GM12878 (cell line): ENCODE measurements around the gene VCAN. TPM values are rescaled to one million over a fixed set of nuclear protein-coding genes. Genes with fewer than 3 reads are reported as not detected.

Source experiments
- ATAC-seq: fragments of 200-7000 bp; cut with Tn5 transposase; 3 replicates; pipeline ENCODE4 v1.9.1; 2020; ENCODE audit warnings: mild to moderate bottlenecking, moderate library complexity
- BruUV-seq: library from RNA; stranded (reverse); fragments of 400-500 nt; replicated peaks from 2 replicates; lab custom pipeline; 2021; lab: Mats Ljungman, UMichigan
- CTCF ChIA-PET: fragments of 300-600 bp; sonication (Branson Sonifier 250); formaldehyde crosslinking; extraction: SDS; loops from one replicate; lab custom pipeline; 2021; ENCODE audit warnings: inconsistent platforms; lab: Yijun Ruan, JAX
- POLR2A ChIA-PET: fragments of 350-600 bp; formaldehyde crosslinking; extraction: SDS; loops from one replicate; lab custom pipeline; 2021; ENCODE audit warnings: inconsistent platforms; lab: Charles Lee
- RAD21 ChIA-PET: fragments of 300-600 bp; sonication (Branson Sonifier 250); formaldehyde crosslinking; loops from one replicate; lab custom pipeline; 2023; ENCODE audit warnings: antibody characterized with exemption; ENCODE audit not compliant: unreplicated experiment; lab: Charles Lee
- SMC1A ChIA-PET: fragments of 300-600 bp; sonication (Branson Sonifier 250); formaldehyde crosslinking; loops from one replicate; lab custom pipeline; 2023; ENCODE audit not compliant: unreplicated experiment, uncharacterized antibody; lab: Charles Lee
- DNase-seq: peaks from one replicate; pipeline ENCODE4 v3.0.0-alpha.2; 2011; ENCODE audit warnings: low read depth, low spot score
- FAIRE-seq: peaks from 3 replicates; lab custom pipeline; 2011; peaks lifted over from hg19 to GRCh38; lab: Jason Lieb, UNC
- H2AFZ ChIP-seq: 2 replicates; pipeline ENCODE4 v1.6.0; 2011; ENCODE audit warnings: low read depth, low read length, control low read depth; ENCODE audit not compliant: control insufficient read depth
- H3K27ac ChIP-seq: 2 replicates; pipeline ENCODE4 v1.5.1; 2011; ENCODE audit warnings: control low read depth; ENCODE audit not compliant: control insufficient read depth, insufficient read depth
- H3K27me3 ChIP-seq, 2 experiments: replicated peaks in 1 of 2; 2 replicates each; pipeline versions ENCODE4 v1.6.0 to v1.6.1; 2011; ENCODE audit warnings: low read length in 1 of 2; ENCODE audit not compliant: control insufficient read depth in 2 of 2, insufficient read depth in 2 of 2
- H3K36me3 ChIP-seq, 2 experiments: 2 replicates each; pipeline ENCODE4 v1.5.1; 2011; ENCODE audit warnings: low read length in 1 of 2; ENCODE audit not compliant: control insufficient read depth in 2 of 2, insufficient read depth in 2 of 2
- H3K4me1 ChIP-seq: 2 replicates; pipeline ENCODE4 v1.6.1; 2011; ENCODE audit warnings: mild to moderate bottlenecking, low read length, moderate library complexity, mixed read lengths; ENCODE audit not compliant: control insufficient read depth, insufficient read depth
- H3K4me2 ChIP-seq: 2 replicates; pipeline ENCODE4 v1.6.0; 2011; ENCODE audit warnings: control low read depth; ENCODE audit not compliant: control insufficient read depth, insufficient read depth
- H3K4me3 ChIP-seq: fragments of 200-600 bp; sonication (generic); 2 replicates; pipeline ENCODE4 v1.5.1; 2016
- H3K79me2 ChIP-seq: 2 replicates; pipeline ENCODE4 v1.6.0; 2011; ENCODE audit warnings: low read length; ENCODE audit not compliant: control insufficient read depth, insufficient read depth
- H3K9ac ChIP-seq: 2 replicates; pipeline ENCODE4 v1.8.0; 2011; ENCODE audit warnings: low read length, control low read depth, mixed read lengths; ENCODE audit not compliant: control insufficient read depth, insufficient read depth
- H3K9me3 ChIP-seq: replicated peaks from 3 replicates; pipeline ENCODE4 v1.5.1; 2011; ENCODE audit warnings: mild to moderate bottlenecking, low read length; ENCODE audit not compliant: control insufficient read depth, insufficient read depth
- H4K20me1 ChIP-seq: 2 replicates; pipeline ENCODE4 v1.6.0; 2011; ENCODE audit not compliant: control insufficient read depth, insufficient read depth
- FOXK2 ChIP-seq: fragments of 450-650 bp; IDR thresholded peaks from 2 replicates; pipeline ENCODE4 v1.6.1; 2017; ENCODE audit warnings: mild to moderate bottlenecking, moderate library complexity
- HDAC2 ChIP-seq: fragments of 200-600 bp; sonication (generic); IDR thresholded peaks from 2 replicates; pipeline ENCODE4 v1.6.1; 2017
- PML ChIP-seq: IDR thresholded peaks from 2 replicates; pipeline ENCODE4 v1.6.1; 2012; ENCODE audit warnings: low read length, inconsistent platforms
- SIX5 ChIP-seq: IDR thresholded peaks from 2 replicates; pipeline ENCODE4 v1.6.1; 2011; ENCODE audit warnings: mild to moderate bottlenecking, low read depth, low read length, moderate library complexity; ENCODE audit not compliant: severe bottlenecking
- STAT3 ChIP-seq: IDR thresholded peaks from 2 replicates; pipeline ENCODE4 v1.6.1; 2011; ENCODE audit warnings: low read depth, low read length, improper control_type of control experiment
- ZNF274 ChIP-seq: IDR thresholded peaks from one replicate; pipeline ENCODE4 v1.8.0; 2011; ENCODE audit not compliant: insufficient read length, insufficient read depth
- WGBS: methylation state at CpG from one replicate; pipeline ENCODE4 v1.1.6; 2016; ENCODE audit warnings: low lambda C conversion rate; ENCODE audit not compliant: insufficient replicate concordance, insufficient coverage; ENCODE audit errors: missing lambda C conversion rate; 5-methylcytosine and 5-hydroxymethylcytosine counted together
- in situ Hi-C: fragments of 300-500 bp; cut with MboI; formaldehyde crosslinking; loops from 9 replicates; pipeline ENCODE4 v1.14.3; 2018; ENCODE audit warnings: mixed read lengths
- intact Hi-C: fragments of 100-400 bp; cut with micrococcal nuclease; formaldehyde crosslinking; loops from one replicate; pipeline ENCODE4 v1.14.2; 2022; ENCODE audit not compliant: unreplicated experiment
- polyA plus RNA-seq, 11 experiments: library from polyadenylated mRNA; depleted of rRNA in 4 of 11; unstranded in 6 of 11; stranded (reverse) in 5 of 11; fragments of >200 nt; fragmentation: Nextera tagmentation in 4 of 11; fragmentation: Illumina TruSeq in 1 of 11; extraction: Ambion mirVana in 4 of 11; extraction: Trizol in 1 of 11; gene quantifications; 1 replicate in 1 of 11; 2 replicates in 10 of 11; pipeline versions ENCODE4 v1.2.1 to v1.2.3, GENCODE V29; 2011 to 2016; ENCODE audit warnings: inconsistent platforms in 2 of 11, missing spikeins in 2 of 11, low read depth in 1 of 11
- total RNA-seq, 4 experiments: library from RNA; depleted of rRNA in 3 of 4; stranded (reverse); fragments of >200 nt in 3 of 4; fragmentation: Illumina TruSeq in 1 of 4; extraction: Trizol in 1 of 4; gene quantifications; 2 replicates each; pipeline versions ENCODE4 v1.2.1 to v1.2.3, GENCODE V29; 2013 to 2021
- TF ChIP-seq, protein P1 (sequence below): IDR thresholded peaks from 2 replicates; pipeline ENCODE4 v1.6.1; 2011; ENCODE audit warnings: borderline replicate concordance, low read depth, mild to moderate bottlenecking, moderate library complexity, low read length; ENCODE audit not compliant: insufficient read depth, poor library complexity, severe bottlenecking
- TF ChIP-seq, protein P2 (sequence below): fragments of 450-650 bp; formaldehyde crosslinking; IDR thresholded peaks from 2 replicates; pipeline ENCODE4 v1.5.0; 2022; ENCODE audit warnings: mild to moderate bottlenecking, missing genetic modification characterization
- TF ChIP-seq, protein P3 (sequence below): fragments of 450-650 bp; IDR thresholded peaks from 2 replicates; pipeline ENCODE4 v1.6.1; 2018; ENCODE audit warnings: borderline replicate concordance, mild to moderate bottlenecking; ENCODE audit not compliant: partially characterized antibody
- TF ChIP-seq, protein P4 (sequence below): fragments of 450-650 bp; IDR thresholded peaks from 2 replicates; pipeline ENCODE4 v1.6.1; 2017; ENCODE audit warnings: low read depth, mild to moderate bottlenecking, moderate library complexity
- TF ChIP-seq, protein P5 (sequence below): fragments of 450-650 bp; IDR thresholded peaks from 2 replicates; pipeline ENCODE4 v1.6.1; 2016; ENCODE audit warnings: mild to moderate bottlenecking

VCAN gene
- total and polyA plus RNA-seq, 10 of the 15 experiments (the other 5 are each of a cell fraction or from before 2014, with no cell fraction given): 1.2 to 15.2 (median 4.5) TPM

DNA sequence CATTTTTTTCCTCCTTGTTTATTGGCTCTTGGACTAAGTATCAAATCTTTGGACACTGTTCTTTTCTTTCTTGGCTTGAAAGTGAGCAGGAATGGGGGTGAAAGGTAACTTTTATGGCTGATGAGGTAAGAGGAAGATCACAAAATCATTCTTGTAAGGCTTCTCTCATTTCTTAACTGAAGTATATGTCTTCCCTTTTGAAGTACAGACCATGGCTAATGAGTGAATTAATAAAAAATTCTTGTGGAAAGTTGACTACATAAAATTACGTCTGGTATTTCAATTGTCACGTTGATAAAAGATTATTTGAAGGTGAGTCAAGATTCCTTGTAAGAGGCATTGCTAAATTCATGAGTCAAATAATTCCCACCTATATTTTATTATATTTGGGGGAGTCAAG lies 25.1 kb downstream of the VCAN start:
- DNase-seq: no peak
- no peaks in the 10 kb centered on the region for H4K20me1 ChIP-seq
- POLR2A ChIA-PET: no interaction called here
- H3K4me1 ChIP-seq: no peaks in the 10 kb centered on the region
- no peaks in the 10 kb centered on the region for H3K9me3 ChIP-seq
- H3K9ac ChIP-seq: no peak overlapping the region
- intact Hi-C loops: no loop called here
- no peaks in the 10 kb centered on the region for H3K79me2 ChIP-seq
- in situ Hi-C loops: no loop called here
- H3K36me3 ChIP-seq: no peaks in the 10 kb centered on the region
- H2AFZ ChIP-seq: no peak overlapping the region
- no peak overlapping the region for H3K27ac ChIP-seq
- SMC1A ChIA-PET: no interaction called here
- RAD21 ChIA-PET: no interaction called here
- no TSS peak for BruUV-seq
- 38% methylated on average over 2 of the region's 2 CpGs for WGBS
- H3K4me2 ChIP-seq: no peak overlapping the region
- H3K4me3 ChIP-seq: no peak overlapping the region
- ATAC-seq: no peak
- no peaks in the 10 kb centered on the region for H3K27me3 ChIP-seq
- CTCF ChIA-PET: interaction anchor here (0.9 kb wide), 1 partner anchor 7 kb away, joined by 3 read pairs; no protein-coding TSS in a partner anchor
- FAIRE-seq: no peak
- no peak for TF ChIP-seq FOXK2
- TF ChIP-seq, protein P1, sequence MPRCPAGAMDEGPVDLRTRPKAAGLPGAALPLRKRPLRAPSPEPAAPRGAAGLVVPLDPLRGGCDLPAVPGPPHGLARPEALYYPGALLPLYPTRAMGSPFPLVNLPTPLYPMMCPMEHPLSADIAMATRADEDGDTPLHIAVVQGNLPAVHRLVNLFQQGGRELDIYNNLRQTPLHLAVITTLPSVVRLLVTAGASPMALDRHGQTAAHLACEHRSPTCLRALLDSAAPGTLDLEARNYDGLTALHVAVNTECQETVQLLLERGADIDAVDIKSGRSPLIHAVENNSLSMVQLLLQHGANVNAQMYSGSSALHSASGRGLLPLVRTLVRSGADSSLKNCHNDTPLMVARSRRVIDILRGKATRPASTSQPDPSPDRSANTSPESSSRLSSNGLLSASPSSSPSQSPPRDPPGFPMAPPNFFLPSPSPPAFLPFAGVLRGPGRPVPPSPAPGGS: no peak
- TF ChIP-seq, protein P2, sequence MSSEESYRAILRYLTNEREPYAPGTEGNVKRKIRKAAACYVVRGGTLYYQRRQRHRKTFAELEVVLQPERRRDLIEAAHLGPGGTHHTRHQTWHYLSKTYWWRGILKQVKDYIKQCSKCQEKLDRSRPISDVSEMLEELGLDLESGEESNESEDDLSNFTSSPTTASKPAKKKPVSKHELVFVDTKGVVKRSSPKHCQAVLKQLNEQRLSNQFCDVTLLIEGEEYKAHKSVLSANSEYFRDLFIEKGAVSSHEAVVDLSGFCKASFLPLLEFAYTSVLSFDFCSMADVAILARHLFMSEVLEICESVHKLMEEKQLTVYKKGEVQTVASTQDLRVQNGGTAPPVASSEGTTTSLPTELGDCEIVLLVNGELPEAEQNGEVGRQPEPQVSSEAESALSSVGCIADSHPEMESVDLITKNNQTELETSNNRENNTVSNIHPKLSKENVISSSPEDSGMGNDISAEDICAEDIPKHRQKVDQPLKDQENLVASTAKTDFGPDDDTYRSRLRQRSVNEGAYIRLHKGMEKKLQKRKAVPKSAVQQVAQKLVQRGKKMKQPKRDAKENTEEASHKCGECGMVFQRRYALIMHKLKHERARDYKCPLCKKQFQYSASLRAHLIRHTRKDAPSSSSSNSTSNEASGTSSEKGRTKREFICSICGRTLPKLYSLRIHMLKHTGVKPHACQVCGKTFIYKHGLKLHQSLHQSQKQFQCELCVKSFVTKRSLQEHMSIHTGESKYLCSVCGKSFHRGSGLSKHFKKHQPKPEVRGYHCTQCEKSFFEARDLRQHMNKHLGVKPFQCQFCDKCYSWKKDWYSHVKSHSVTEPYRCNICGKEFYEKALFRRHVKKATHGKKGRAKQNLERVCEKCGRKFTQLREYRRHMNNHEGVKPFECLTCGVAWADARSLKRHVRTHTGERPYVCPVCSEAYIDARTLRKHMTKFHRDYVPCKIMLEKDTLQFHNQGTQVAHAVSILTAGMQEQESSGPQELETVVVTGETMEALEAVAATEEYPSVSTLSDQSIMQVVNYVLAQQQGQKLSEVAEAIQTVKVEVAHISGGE (CRISPR knock-in tag): no peak
- TF ChIP-seq, protein P3, sequence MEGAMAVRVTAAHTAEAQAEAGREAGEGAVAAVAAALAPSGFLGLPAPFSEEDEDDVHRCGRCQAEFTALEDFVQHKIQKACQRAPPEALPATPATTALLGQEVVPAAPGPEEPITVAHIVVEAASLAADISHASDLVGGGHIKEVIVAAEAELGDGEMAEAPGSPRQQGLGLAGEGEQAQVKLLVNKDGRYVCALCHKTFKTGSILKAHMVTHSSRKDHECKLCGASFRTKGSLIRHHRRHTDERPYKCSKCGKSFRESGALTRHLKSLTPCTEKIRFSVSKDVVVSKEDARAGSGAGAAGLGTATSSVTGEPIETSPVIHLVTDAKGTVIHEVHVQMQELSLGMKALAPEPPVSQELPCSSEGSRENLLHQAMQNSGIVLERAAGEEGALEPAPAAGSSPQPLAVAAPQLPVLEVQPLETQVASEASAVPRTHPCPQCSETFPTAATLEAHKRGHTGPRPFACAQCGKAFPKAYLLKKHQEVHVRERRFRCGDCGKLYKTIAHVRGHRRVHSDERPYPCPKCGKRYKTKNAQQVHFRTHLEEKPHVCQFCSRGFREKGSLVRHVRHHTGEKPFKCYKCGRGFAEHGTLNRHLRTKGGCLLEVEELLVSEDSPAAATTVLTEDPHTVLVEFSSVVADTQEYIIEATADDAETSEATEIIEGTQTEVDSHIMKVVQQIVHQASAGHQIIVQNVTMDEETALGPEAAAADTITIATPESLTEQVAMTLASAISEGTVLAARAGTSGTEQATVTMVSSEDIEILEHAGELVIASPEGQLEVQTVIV: no peak
- TF ChIP-seq, protein P4, sequence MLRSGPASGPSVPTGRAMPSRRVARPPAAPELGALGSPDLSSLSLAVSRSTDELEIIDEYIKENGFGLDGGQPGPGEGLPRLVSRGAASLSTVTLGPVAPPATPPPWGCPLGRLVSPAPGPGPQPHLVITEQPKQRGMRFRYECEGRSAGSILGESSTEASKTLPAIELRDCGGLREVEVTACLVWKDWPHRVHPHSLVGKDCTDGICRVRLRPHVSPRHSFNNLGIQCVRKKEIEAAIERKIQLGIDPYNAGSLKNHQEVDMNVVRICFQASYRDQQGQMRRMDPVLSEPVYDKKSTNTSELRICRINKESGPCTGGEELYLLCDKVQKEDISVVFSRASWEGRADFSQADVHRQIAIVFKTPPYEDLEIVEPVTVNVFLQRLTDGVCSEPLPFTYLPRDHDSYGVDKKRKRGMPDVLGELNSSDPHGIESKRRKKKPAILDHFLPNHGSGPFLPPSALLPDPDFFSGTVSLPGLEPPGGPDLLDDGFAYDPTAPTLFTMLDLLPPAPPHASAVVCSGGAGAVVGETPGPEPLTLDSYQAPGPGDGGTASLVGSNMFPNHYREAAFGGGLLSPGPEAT: no peak
- TF ChIP-seq ZNF274: no peak
- TF ChIP-seq HDAC2: no peak
- TF ChIP-seq, protein P5, sequence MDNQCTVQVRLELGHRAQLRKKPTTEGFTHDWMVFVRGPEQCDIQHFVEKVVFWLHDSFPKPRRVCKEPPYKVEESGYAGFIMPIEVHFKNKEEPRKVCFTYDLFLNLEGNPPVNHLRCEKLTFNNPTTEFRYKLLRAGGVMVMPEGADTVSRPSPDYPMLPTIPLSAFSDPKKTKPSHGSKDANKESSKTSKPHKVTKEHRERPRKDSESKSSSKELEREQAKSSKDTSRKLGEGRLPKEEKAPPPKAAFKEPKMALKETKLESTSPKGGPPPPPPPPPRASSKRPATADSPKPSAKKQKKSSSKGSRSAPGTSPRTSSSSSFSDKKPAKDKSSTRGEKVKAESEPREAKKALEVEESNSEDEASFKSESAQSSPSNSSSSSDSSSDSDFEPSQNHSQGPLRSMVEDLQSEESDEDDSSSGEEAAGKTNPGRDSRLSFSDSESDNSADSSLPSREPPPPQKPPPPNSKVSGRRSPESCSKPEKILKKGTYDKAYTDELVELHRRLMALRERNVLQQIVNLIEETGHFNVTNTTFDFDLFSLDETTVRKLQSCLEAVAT: no peak
- no peak for TF ChIP-seq SIX5
- no peak for TF ChIP-seq STAT3
- no peak for TF ChIP-seq PML
